ENCODE data around the gene CACNA1A.

The CACNA1A gene

DNA sequence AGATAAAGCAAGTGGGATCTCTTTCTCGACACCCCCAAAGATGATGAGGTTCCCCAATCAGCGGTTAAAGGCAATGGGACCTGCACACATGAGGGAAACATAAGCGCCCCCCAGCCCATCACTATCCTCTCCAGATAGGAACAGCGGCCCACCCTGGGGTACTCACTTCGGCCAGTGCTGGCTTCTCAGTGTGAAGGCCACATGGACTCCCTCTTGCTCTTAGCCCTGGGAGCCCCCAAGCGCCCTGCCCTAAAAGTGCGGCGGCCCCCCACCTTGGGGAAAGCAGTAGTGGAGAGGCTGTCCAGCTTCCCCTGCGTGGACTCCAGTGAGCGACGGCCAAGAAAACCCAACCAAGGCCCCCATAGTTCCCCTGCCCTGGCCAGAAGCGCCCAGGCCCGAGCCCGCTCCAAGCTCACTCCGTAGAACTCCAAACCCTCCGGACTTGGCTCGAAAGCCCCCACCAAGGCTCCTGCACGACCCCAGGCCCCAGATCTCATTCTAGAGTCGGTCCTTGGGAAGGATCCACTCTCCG, 1.0 kb downstream of the CACNA1A start:
- ChIA-PET CTCF (no interaction called here), POLR2A (no interaction called here)
- TF ChIP-seq TARDBP (IDR thresholded peaks at IDR 0.05) = no peak
- no peak for TF ChIP-seq SP1 (IDR thresholded peaks at IDR 0.05)
- TF ChIP-seq SUZ12 (IDR thresholded peaks at IDR 0.05) = no peak
- TF ChIP-seq FOXA1 (IDR thresholded peaks at IDR 0.05) = no peak
- no peak for TF ChIP-seq FOXK2 (IDR thresholded peaks at IDR 0.05)
- no peak for TF ChIP-seq HDGF (IDR thresholded peaks at IDR 0.05; ENCODE audit: borderline replicate concordance)
- no peak for TF ChIP-seq ZNF384 (IDR thresholded peaks at IDR 0.05)
- TF ChIP-seq CTBP1 (IDR thresholded peaks at IDR 0.05; ENCODE audit: borderline replicate concordance) = no peak
- no peak for TF ChIP-seq ARNT (IDR thresholded peaks at IDR 0.05)
- no peak for TF ChIP-seq L3MBTL2 (conservative IDR thresholded peaks at IDR 0.05)
- no peak for TF ChIP-seq FOXM1 (IDR thresholded peaks at IDR 0.05; ENCODE audit: borderline replicate concordance)
- TF ChIP-seq ELF4 (IDR thresholded peaks at IDR 0.05) = no peak
- TF ChIP-seq LEF1 (IDR thresholded peaks at IDR 0.05; ENCODE audit: borderline replicate concordance) = no peak
- TF ChIP-seq BHLHE40 (IDR thresholded peaks at IDR 0.05; ENCODE audit: borderline replicate concordance) = no peak
- no peak for TF ChIP-seq NFRKB (IDR thresholded peaks at IDR 0.05)
- TF ChIP-seq PKNOX1 (IDR thresholded peaks at IDR 0.05) = no peak
- no peak for DNase-seq (ENCODE audit: extremely low spot score)

GRCh38 chr19:13503570-13504235, 2.6 kb downstream of the CACNA1A start:
- no peak for DNase-seq (ENCODE audit: extremely low spot score)
- ChIA-PET POLR2A (no interaction called here), CTCF (no interaction called here)
- no peak for TF ChIP-seq FOXK2 (IDR thresholded peaks at IDR 0.05)

- TF ChIP-seq ZNF384 (IDR thresholded peaks at IDR 0.05) (no peak), SP1 (IDR thresholded peaks at IDR 0.05) (no peak), ELF4 (IDR thresholded peaks at IDR 0.05) (no peak), ARNT (IDR thresholded peaks at IDR 0.05) (no peak), HDGF (IDR thresholded peaks at IDR 0.05; ENCODE audit: borderline replicate concordance) (no peak), FOXM1 (IDR thresholded peaks at IDR 0.05; ENCODE audit: borderline replicate concordance) (no peak), FOXA1 (IDR thresholded peaks at IDR 0.05) (no peak), SUZ12 (IDR thresholded peaks at IDR 0.05) (no peak), PKNOX1 (IDR thresholded peaks at IDR 0.05) (no peak)
- ChIA-PET POLR2A (no interaction called here), CTCF (no interaction called here)
- no peak for DNase-seq (ENCODE audit: extremely low spot score)
Measured at GRCh38 chr19:13502231-13502630, 4.0 kb downstream of the CACNA1A start.

- no peak for TF ChIP-seq FOXM1 (IDR thresholded peaks at IDR 0.05; ENCODE audit: borderline replicate concordance)
- TF ChIP-seq TARDBP (IDR thresholded peaks at IDR 0.05) = no peak
- TF ChIP-seq PKNOX1 (IDR thresholded peaks at IDR 0.05) = no peak
- no peak for TF ChIP-seq ZNF384 (IDR thresholded peaks at IDR 0.05)
- TF ChIP-seq BHLHE40 (IDR thresholded peaks at IDR 0.05; ENCODE audit: borderline replicate concordance) = no peak
- TF ChIP-seq SP1 (IDR thresholded peaks at IDR 0.05) = no peak
- no peak for TF ChIP-seq NFRKB (IDR thresholded peaks at IDR 0.05)
- no peak for TF ChIP-seq LEF1 (IDR thresholded peaks at IDR 0.05; ENCODE audit: borderline replicate concordance)
- no peak for TF ChIP-seq HDGF (IDR thresholded peaks at IDR 0.05; ENCODE audit: borderline replicate concordance)
- TF ChIP-seq L3MBTL2 (conservative IDR thresholded peaks at IDR 0.05) = no peak
- TF ChIP-seq SUZ12 (IDR thresholded peaks at IDR 0.05) = no peak
- TF ChIP-seq ELF4 (IDR thresholded peaks at IDR 0.05) = no peak
- no peak for TF ChIP-seq FOXK2 (IDR thresholded peaks at IDR 0.05)
- TF ChIP-seq CTBP1 (IDR thresholded peaks at IDR 0.05; ENCODE audit: borderline replicate concordance) = no peak
- CTCF ChIA-PET = no interaction called here
- POLR2A ChIA-PET = no interaction called here
- no peak for DNase-seq (ENCODE audit: extremely low spot score)
Measured at GRCh38 chr19:13499692-13500091, 6.6 kb downstream of the CACNA1A start.

DNA sequence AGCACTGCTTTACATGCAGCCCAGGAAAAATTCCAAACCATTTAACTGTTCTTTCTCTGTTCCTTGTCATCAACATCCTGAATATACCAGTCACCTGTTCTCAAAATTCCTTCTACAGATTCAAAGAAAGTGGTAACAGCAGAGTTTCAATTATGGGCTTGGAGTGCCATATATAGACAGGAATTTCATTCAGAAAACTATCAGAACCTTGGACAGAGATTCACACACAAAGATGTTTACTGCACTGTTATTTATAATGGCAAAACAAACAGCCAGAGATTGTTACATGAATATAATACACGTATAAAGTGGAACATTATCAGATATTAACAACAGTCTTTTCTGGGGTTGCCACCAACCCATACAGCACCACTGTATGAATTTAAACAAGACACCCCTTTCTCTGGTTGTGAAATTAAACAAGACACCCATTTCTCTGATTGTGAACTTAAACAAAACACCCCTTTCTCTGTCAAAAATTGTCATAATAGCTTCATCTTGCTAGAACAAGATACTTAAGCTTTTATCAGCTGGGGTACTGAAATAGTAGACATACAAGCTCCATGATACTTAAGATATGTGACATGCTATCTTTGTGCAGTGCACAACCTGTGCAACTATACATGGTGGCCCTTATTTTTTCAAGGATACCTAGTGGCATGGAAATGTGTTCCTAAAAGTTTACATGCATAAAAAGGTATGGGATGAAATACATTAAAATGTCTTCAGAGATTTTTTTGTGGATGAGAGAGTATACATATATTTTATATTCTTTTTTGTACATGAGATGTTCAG, 12.6 kb downstream of the CACNA1A start:
- CTCF ChIA-PET = interaction anchor here (0.6 kb wide), 1 partner anchor 81 kb away, joined by 3 read pairs; no protein-coding TSS in a partner anchor
- DNase-seq (ENCODE audit: extremely low spot score) = no peak
- POLR2A ChIA-PET = no interaction called here
- TF ChIP-seq ARNT (IDR thresholded peaks at IDR 0.05) = no peak
- no peak for TF ChIP-seq CTBP1 (IDR thresholded peaks at IDR 0.05; ENCODE audit: borderline replicate concordance)
- no peak for TF ChIP-seq PKNOX1 (IDR thresholded peaks at IDR 0.05)
- TF ChIP-seq SP1 (IDR thresholded peaks at IDR 0.05) = no peak

DNA sequence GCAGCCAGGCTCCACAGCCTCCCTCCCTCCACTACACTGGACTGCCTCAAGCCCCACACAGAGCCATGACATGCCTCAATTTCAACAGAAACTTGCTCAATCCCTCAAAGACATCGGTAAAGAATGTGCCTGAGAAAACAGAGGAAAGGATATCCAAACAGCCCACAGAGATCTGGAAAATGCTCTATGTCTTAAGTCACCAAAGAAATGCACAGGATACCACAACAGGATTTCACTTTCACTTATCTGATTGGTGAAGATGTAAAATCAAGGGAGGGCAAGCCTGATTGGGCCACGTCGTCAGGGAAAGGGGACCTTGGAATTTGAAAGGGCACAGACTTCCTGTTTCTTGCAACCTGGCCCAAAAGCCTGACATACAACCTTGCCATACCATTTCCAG, 14.2 kb downstream of the CACNA1A start:
- no peak for TF ChIP-seq CTBP1 (IDR thresholded peaks at IDR 0.05; ENCODE audit: borderline replicate concordance)
- TF ChIP-seq BHLHE40 (IDR thresholded peaks at IDR 0.05; ENCODE audit: borderline replicate concordance) = no peak
- no peak for TF ChIP-seq NFRKB (IDR thresholded peaks at IDR 0.05)
- no peak for TF ChIP-seq ZNF384 (IDR thresholded peaks at IDR 0.05)
- TF ChIP-seq SP1 (IDR thresholded peaks at IDR 0.05) = no peak
- no peak for TF ChIP-seq TARDBP (IDR thresholded peaks at IDR 0.05)
- TF ChIP-seq FOXK2 (IDR thresholded peaks at IDR 0.05) = no peak
- TF ChIP-seq ELF4 (IDR thresholded peaks at IDR 0.05) = no peak
- TF ChIP-seq HDGF (IDR thresholded peaks at IDR 0.05; ENCODE audit: borderline replicate concordance) = no peak
- TF ChIP-seq LEF1 (IDR thresholded peaks at IDR 0.05; ENCODE audit: borderline replicate concordance) = no peak
- TF ChIP-seq SUZ12 (IDR thresholded peaks at IDR 0.05) = no peak
- CTCF ChIA-PET = no interaction called here
- no peak for DNase-seq (ENCODE audit: extremely low spot score)
- POLR2A ChIA-PET = no interaction called here
